GOT3 (cell line): ENCODE data around the gene FNDC3B.

ENCODE experiments used
- DNase-seq: peaks from one replicate; lab custom pipeline; 2025; ENCODE audit warnings: mixed read lengths; lab: John Stamatoyannopoulos, UW

Gene FNDC3B

DNA sequence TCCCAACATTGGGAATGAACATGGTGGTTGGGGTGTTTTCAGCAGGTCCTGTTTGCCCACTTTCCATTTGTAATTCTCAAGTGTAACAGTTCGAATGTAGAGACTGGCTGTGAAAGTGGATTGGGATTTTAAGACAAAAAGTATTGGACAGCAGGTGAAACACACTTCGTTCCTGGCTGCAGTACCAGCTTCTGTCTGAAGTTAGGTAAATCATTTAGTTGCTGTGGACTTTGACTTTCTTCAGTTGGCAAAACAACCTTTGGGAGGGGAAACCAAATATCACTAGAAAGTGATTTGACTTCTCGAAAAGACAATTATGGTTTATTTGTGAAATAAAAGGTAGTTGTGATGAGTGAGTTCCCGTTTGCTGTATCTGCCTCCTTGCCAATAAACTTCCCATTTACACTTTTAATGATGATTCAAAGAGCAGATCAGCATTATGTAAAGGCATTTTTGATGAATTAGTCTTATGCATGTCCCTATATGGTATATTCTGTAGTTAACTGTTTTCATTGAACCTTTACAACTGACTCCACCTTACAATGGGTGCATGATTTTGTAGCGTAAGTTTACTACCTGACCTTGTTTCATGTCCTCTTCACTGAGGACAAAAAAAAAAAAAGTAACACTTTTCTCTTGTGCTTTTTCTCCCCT, 34.0 kb downstream of the FNDC3B start:
- no peak for DNase-seq

- DNase-seq, result no peak
These were observed 34.7 kb downstream of the FNDC3B start for GRCh38 chr3:172074032-172074431.

DNA sequence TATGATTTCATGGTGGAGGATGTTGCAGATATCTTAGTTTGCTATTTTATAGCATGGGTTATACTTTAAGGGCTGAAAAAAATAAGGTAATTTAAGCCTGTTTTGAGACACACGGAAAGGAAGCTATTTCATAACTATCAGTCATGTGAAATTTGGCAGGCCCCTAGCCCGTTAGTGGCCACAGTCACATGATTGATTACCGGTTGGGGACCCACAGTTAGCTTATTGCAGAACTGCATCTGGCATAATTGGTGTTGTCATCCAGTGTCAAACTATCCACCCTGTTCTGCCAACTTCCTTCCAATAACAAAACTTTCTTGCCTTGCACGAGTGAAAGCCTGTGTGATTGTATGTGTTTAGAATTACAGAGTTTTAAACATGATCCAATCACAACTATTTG, 35.2 kb downstream of the FNDC3B start:
- no peak for DNase-seq

- no peak for DNase-seq
These were observed 36.8 kb downstream of the FNDC3B start for GRCh38 chr3:172076212-172076611.

DNA sequence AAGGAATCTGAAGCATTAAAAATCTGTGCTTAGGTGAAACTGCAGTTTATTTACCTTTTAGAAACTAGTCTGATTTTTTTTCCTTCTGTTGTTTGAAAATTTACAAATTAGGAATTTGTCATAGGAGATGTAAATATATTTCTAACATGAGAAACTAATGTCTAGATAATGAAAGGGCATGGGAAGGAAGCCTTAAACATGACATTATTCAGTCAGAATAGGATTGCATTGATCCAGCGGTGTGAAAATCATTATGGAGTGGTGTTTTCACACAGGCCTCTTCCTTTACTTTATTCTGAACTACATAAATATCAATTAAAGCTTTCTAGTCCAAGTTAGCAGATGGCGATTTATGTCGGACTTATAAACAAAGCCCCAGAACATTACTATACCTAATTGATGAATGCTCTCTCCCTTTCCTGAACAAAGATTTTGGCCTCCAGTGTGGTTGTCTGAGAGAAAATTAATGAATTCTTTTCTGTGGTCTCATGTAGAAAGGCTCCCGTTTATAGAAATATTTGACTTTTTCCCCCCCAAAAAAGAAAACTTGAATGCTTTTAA, 37.9 kb downstream of the FNDC3B start:
- no peak for DNase-seq

- no peak for DNase-seq
These were observed 38.9 kb downstream of the FNDC3B start for GRCh38 chr3:172078244-172078643.

GRCh38 chr3:172078721-172079120, 39.3 kb downstream of the FNDC3B start:
- DNase-seq, result no peak

- no peak for DNase-seq
These were observed 40.1 kb downstream of the FNDC3B start for GRCh38 chr3:172079326-172079976.

DNA sequence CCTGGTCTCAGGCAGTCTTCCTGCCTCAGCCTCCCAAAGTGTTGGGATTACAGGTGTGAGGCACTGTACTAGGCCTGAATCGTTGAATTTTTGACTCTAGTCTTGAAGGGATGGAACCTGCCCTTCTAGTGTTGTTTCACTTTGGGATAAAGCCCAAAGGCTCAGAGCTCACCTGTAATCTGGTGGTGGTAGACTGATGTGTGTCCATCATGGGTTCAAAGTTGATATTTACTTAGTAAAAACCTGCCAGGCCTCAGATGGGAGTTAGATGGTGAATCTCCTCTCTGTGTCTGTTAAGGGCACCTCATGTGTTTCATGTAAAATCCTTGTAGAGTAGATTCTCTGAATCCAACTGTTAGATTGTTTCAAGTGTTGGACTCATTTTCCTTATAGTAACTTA, 41.1 kb downstream of the FNDC3B start:
- DNase-seq, result no peak

DNA sequence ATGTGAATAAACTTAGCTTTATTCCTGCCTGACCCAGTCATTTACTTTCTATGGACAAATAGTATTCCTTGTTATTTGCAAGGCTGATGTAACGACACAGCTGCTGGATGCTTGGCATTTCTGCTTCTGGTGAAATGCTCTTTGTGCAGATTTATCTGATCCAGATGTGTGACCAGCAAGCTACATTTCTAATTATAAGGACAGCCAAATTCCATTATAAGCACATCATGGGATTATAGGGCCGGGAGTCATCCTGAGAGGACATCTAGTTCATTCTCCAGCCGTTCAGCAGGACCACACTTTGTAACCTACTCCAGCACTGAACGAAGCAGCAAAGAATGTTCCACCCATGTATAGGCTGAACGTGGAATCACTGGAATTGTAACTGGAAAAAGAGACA, 42.9 kb downstream of the FNDC3B start:
- DNase-seq, result no peak

DNA sequence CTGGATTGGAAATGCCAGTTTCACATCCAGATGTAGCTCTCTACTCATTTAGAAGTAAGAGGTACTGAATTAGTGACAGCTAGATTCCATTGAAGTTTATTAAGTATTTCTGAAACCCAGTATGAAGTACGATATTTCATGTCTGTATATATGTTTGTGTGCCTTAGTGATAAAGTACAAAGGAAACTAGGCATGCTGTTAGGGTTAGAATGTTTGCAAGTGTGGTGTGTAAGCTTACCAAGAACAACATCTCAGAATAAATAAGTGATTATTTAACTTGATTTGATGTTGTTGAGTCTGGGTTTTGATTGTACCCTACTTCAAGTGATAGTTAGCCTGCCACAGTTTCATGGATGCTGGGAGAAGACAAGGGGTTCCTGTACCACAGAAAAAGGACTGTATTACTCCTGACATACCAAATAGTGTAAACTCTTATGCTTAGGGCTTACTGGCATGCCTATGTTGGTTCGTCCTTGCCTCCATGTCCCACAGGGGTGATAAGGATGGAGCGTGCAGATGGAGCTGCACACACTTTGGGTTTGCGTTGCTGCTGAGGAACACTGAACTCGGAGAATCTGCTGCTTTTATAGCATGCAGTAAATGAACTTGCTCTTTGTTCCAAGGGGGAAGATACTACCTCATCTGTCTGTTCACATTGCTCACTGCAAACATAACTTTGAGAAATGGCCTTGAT, 43.6 kb downstream of the FNDC3B start:
- DNase-seq, result no peak

DNA sequence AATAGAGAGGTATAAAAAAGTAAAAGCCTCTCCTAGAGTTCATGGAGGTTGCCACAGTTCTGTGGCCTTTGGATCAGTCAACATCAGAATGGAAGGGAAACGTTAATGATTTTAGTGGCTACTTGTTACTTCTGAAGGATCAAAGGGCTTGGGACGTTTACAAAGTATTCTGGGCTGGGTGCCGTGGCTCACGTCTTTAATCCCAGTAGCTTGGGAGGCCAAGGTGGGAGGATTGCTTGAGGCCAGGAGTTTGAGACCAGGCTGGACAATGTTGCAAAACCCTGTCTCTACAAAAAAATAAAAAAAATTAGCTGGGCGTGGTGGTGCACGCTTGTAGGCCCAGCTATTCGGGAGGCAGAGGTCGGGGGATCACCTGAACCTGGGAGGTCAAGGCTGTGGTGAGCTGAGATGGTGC, 44.6 kb downstream of the FNDC3B start:
- no peak for DNase-seq

- no peak for DNase-seq
These were observed 45.6 kb downstream of the FNDC3B start for GRCh38 chr3:172084871-172085556.

DNA sequence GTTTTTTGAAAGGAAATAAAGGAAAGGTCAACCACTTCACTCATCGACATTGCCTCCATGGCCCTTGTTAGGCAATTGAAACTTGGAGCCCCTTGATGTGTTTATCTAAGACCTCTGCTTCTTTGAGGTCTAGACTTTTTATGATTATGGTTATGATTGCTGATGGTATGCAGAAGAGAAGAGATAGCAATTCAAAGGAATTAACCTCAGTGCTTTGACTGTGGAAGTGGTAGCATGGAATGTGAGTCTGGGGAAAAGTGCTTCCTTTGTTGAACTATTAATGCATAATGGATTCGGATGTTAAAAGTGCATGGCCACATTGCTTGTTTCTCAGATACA, 46.1 kb downstream of the FNDC3B start:
- DNase-seq, result no peak

GRCh38 chr3:172086071-172086470, 46.7 kb downstream of the FNDC3B start:
- no peak for DNase-seq

GRCh38 chr3:172087198-172087597, 47.8 kb downstream of the FNDC3B start:
- DNase-seq, result no peak

DNA sequence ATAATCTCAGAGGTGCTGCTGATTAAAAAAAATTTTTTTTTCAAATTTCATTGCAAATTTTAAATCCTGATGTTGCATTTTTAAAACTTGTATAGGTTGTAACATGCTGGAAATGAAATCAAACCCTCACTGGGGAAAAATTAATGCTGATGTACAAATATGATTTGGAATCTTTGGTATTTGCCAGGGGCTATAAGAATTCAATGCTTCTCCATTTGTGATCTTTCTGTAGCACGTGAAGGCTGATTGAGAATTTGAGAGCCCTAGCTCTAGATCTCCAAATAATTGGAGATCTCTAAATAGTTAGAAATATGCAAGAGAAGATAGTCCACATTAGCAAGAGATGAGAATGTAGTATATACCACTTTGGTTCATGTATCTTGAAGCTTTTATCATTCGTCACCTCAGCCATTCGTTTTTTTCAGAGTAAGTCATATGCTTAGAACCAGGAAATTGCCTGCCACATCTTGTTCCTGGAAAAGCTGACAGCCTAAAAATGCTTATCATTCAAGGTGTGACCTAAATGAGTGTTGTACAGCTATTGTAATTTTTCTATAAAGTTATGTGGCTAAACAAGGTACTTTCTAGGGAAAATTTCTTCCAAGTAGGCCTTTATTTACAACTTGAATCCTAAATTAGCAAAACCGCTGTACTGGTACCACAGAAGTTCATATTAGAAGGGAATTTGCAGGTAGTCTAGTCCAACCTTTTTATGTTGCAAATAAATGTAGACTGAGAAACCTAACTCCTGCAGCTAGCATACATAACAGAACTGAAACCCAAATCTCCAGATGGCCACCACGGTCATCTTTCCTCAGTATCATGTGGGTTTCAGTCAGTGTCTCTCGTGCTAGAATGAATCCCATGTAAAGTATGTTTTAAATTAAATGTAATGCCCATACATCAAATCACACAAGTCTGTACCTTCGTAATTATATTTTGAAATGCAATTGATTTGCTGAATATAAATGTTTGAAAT, 48.5 kb downstream of the FNDC3B start:
- DNase-seq, result no peak

DNA sequence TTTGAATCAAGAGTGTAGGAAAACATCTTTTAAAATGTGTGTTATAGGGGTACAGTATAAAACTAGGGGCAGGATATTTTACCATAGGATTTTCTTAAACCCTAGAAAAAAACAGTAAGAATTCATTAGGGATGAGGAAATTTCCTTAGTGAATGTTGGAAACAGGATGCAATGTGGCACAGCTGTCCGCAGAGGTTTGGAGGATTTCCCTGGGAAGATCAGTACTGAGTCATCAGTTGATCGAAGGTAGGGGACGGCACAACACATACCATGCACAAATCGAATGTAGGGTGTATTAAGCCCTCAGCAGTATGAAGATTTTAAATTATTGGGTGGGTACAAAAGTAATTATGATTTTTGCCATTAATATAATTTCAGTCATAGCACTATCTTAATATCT, 49.9 kb downstream of the FNDC3B start:
- DNase-seq, result no peak

GRCh38 chr3:172090035-172090434, 50.7 kb downstream of the FNDC3B start:
- DNase-seq, result no peak

DNA sequence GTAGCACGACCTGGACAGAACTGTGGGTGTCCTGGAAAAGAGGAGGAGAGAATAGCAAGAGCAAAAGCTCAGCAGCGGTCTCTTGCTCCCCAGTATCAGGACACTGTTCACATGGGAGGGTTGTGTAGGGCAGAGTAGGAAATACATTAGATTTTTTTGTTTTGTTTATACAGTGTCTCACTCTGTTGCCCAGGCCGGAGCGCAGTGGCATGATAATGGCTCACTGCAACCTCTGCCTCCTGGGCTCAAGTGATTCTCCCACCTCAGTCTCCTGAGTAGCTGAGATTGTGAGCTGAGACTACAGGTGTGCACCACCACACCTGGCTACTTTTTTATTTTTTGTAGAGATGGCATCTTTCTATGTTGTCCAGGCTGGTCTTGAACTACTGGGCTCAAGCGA, 53.3 kb downstream of the FNDC3B start:
- no peak for DNase-seq
